WTC11 (cell line): ENCODE measurements around the gene PIGR. TPM values are rescaled to one million over a fixed set of nuclear protein-coding genes. Genes with fewer than 3 reads are reported as not detected.

Experiments
- ATAC-seq: fragments of 200-7000 bp; cut with Tn5 transposase; 2 replicates; pipeline ENCODE4 v1.10.0; 2021; ENCODE audit warnings: mild to moderate bottlenecking, moderate library complexity
- CTCF ChIA-PET: fragments of 300-600 bp; sonication (Branson Sonifier 250); formaldehyde crosslinking; loops from one replicate; lab custom pipeline; 2021; ENCODE audit warnings: antibody characterized with exemption; lab: Charles Lee
- POLR2A ChIA-PET: fragments of 350-600 bp; sonication (Branson Sonifier 250); formaldehyde crosslinking; loops from one replicate; lab custom pipeline; 2021; ENCODE audit warnings: antibody characterized with exemption; lab: Charles Lee
- DNase-seq: peaks from one replicate; pipeline ENCODE4 v3.0.0; 2021; ENCODE audit warnings: low spot score
- H3K27ac Mint-ChIP-seq: 2 replicates; pipeline ENCODE4 v1.8.0; 2021; ENCODE audit warnings: mixed read lengths
- H3K27me3 Mint-ChIP-seq: 2 replicates; pipeline ENCODE4 v1.8.0; 2021; ENCODE audit warnings: low read depth, mild to moderate bottlenecking, moderate library complexity, mixed read lengths
- H3K36me3 Mint-ChIP-seq: 2 replicates; pipeline ENCODE4 v1.8.0; 2021; ENCODE audit warnings: mixed read lengths
- H3K4me1 Mint-ChIP-seq: 2 replicates; pipeline ENCODE4 v1.8.0; 2022; ENCODE audit warnings: mixed read lengths
- H3K4me3 Mint-ChIP-seq: 2 replicates; pipeline ENCODE4 v1.8.0; 2021; ENCODE audit warnings: mild to moderate bottlenecking, moderate library complexity, mixed read lengths
- H3K9me3 Mint-ChIP-seq: 2 replicates; pipeline ENCODE4 v1.8.0; 2021; ENCODE audit warnings: mixed read lengths
- AFF4 ChIP-seq: sonication (generic); formaldehyde crosslinking; IDR thresholded peaks from 2 replicates; pipeline ENCODE4 v1.8.1; 2023; ENCODE audit warnings: mild to moderate bottlenecking, missing genetic modification reagents, borderline replicate concordance
- EMX1 ChIP-seq: fragments of 250-450 bp; sonication (Bioruptor Pico); IDR thresholded peaks from 2 replicates; pipeline ENCODE4 v1.8.0; 2021; ENCODE audit warnings: mild to moderate bottlenecking
- ERG ChIP-seq: fragments of 250-450 bp; sonication (Bioruptor Pico); IDR thresholded peaks from 2 replicates; pipeline ENCODE4 v1.8.0; 2021; ENCODE audit warnings: mild to moderate bottlenecking
- FOXK1 ChIP-seq: sonication (generic); formaldehyde crosslinking; IDR thresholded peaks from 2 replicates; pipeline ENCODE4 v1.8.0; 2022; ENCODE audit warnings: mild to moderate bottlenecking, moderate library complexity, missing genetic modification reagents
- GABPB1 ChIP-seq: sonication (generic); formaldehyde crosslinking; IDR thresholded peaks from 2 replicates; pipeline ENCODE4 v1.8.1; 2023; ENCODE audit warnings: mild to moderate bottlenecking, missing genetic modification reagents
- JAZF1 ChIP-seq: fragments of 250-450 bp; sonication (Bioruptor Pico); IDR thresholded peaks from 2 replicates; pipeline ENCODE4 v1.9.0; 2021; ENCODE audit warnings: moderate library complexity, mild to moderate bottlenecking, inconsistent platforms
- MXD4 ChIP-seq: fragments of 250-450 bp; sonication (Bioruptor Pico); IDR thresholded peaks from 2 replicates; pipeline ENCODE4 v1.8.0; 2021; ENCODE audit warnings: mild to moderate bottlenecking, moderate library complexity, borderline replicate concordance
- NR1H2 ChIP-seq: sonication (generic); formaldehyde crosslinking; IDR thresholded peaks from 2 replicates; pipeline ENCODE4 v1.9.0; 2021; ENCODE audit warnings: mild to moderate bottlenecking, moderate library complexity, missing genetic modification reagents
- NR2C2 ChIP-seq: sonication (generic); formaldehyde crosslinking; IDR thresholded peaks from 2 replicates; pipeline ENCODE4 v1.8.0; 2022; ENCODE audit warnings: mild to moderate bottlenecking, missing genetic modification reagents
- PREB ChIP-seq: sonication (generic); formaldehyde crosslinking; IDR thresholded peaks from 2 replicates; pipeline ENCODE4 v1.8.1; 2022; ENCODE audit warnings: mild to moderate bottlenecking, missing genetic modification reagents, moderate library complexity, borderline replicate concordance
- RORB ChIP-seq: fragments of 250-450 bp; sonication (Bioruptor Pico); IDR thresholded peaks from 2 replicates; pipeline ENCODE4 v1.9.0; 2021; ENCODE audit warnings: mild to moderate bottlenecking
- SP1 ChIP-seq: sonication (generic); formaldehyde crosslinking; conservative IDR thresholded peaks from 2 replicates; pipeline ENCODE4 v1.8.1; 2022; ENCODE audit warnings: missing genetic modification reagents
- TEAD1 ChIP-seq: sonication (generic); formaldehyde crosslinking; IDR thresholded peaks from 2 replicates; pipeline ENCODE4 v1.8.0; 2022; ENCODE audit warnings: mild to moderate bottlenecking, missing genetic modification reagents
- ZNF121 ChIP-seq: sonication (generic); formaldehyde crosslinking; IDR thresholded peaks from 2 replicates; pipeline ENCODE4 v1.8.0; 2023; ENCODE audit warnings: missing genetic modification reagents
- total RNA-seq: library from RNA; stranded (reverse); gene quantifications from 3 replicates; pipeline ENCODE4 v1.2.3, GENCODE V29; 2021
- TF ChIP-seq, protein P1 (sequence below): fragments of 250-450 bp; sonication (Bioruptor Pico); IDR thresholded peaks from 2 replicates; pipeline ENCODE4 v1.9.0; 2021; ENCODE audit warnings: mild to moderate bottlenecking
- TF ChIP-seq, protein P2 (sequence below): sonication (generic); formaldehyde crosslinking; conservative IDR thresholded peaks from 2 replicates; pipeline ENCODE4 v1.8.1; 2022; ENCODE audit warnings: mild to moderate bottlenecking, missing genetic modification reagents
- TF ChIP-seq, protein P3 (sequence below): fragments of 250-450 bp; sonication (Bioruptor Pico); IDR thresholded peaks from 2 replicates; pipeline ENCODE4 v2.1.2; 2022; ENCODE audit warnings: mild to moderate bottlenecking, moderate library complexity
- TF ChIP-seq, protein P4 (sequence below): fragments of 250-450 bp; sonication (Bioruptor Pico); IDR thresholded peaks from 2 replicates; pipeline ENCODE4 v1.9.0; 2021; ENCODE audit warnings: mild to moderate bottlenecking
- TF ChIP-seq, protein P5 (sequence below): sonication (generic); formaldehyde crosslinking; IDR thresholded peaks from 2 replicates; pipeline ENCODE4 v1.8.0; 2023; ENCODE audit warnings: missing genetic modification reagents

Gene PIGR
- total RNA-seq, 1 experiment from 2014 or later: 1.9 TPM

DNA sequence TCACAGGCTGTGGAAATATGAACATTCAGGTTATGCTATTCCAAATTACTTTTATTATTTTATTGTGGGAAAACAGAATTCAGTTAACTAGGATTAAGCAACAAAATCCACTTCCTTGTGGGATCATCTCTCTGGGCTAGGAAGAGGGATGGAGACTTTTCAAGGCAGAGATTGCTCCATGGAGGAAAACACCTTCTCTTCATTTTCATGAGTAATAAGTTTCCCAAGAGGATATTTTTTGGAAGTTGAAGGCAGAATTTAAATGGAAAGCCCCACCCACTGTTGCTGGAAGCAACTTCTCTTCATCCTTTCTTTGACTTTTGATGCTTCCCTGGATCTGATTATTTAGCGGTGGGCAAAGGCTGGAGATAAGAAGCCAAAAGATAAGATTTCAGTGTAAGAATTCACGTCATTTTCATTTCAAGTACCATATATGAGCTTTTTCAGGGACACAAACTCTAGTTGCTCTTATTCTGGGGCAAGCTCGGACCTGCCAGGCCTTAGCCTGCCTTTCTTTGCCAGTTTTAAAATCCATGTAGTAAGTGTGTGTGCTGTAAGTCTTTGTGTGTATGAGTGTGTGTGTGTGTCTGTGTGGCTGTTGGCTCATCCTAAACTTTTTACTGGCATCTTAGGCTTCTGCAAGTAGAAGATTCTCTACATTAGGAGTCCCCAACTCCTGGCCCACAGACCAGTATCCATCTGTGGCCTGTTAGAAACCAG is 60.8 kb downstream of the PIGR start (continued):
- TF ChIP-seq, protein P1, sequence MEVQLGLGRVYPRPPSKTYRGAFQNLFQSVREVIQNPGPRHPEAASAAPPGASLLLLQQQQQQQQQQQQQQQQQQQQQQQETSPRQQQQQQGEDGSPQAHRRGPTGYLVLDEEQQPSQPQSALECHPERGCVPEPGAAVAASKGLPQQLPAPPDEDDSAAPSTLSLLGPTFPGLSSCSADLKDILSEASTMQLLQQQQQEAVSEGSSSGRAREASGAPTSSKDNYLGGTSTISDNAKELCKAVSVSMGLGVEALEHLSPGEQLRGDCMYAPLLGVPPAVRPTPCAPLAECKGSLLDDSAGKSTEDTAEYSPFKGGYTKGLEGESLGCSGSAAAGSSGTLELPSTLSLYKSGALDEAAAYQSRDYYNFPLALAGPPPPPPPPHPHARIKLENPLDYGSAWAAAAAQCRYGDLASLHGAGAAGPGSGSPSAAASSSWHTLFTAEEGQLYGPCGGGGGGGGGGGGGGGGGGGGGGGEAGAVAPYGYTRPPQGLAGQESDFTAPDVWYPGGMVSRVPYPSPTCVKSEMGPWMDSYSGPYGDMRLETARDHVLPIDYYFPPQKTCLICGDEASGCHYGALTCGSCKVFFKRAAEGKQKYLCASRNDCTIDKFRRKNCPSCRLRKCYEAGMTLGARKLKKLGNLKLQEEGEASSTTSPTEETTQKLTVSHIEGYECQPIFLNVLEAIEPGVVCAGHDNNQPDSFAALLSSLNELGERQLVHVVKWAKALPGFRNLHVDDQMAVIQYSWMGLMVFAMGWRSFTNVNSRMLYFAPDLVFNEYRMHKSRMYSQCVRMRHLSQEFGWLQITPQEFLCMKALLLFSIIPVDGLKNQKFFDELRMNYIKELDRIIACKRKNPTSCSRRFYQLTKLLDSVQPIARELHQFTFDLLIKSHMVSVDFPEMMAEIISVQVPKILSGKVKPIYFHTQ (CRISPR knock-in tag): no peak
- TF ChIP-seq PREB (CRISPR knock-in tag) (no peak), SP1 (CRISPR knock-in tag) (no peak)

- POLR2A ChIA-PET: no interaction called here
- Mint-ChIP-seq H3K9me3 (peaks cover 20% of the 10 kb centered on the region), H3K27ac (no peak overlapping the region), H3K36me3 (no peaks in the 10 kb centered on the region), H3K27me3 (no peaks in the 10 kb centered on the region), H3K4me3 (no peak overlapping the region), H3K4me1 (no peaks in the 10 kb centered on the region)
- no peak for ATAC-seq
- no peak for TF ChIP-seq NR2C2 (CRISPR knock-in tag)
- no peak for DNase-seq
- CTCF ChIA-PET: interaction anchor here (0.9 to 1.9 kb wide), 6 partner anchors 11 to 107 kb away, joined by 3 to 9 read pairs (median 3); no protein-coding TSS in a partner anchor
Measured at GRCh38 chr1:206883876-206884275, 62.4 kb downstream of the PIGR start.

- CTCF ChIA-PET: interaction anchor here (0.9 to 1.9 kb wide), 6 partner anchors 12 to 108 kb away, joined by 3 to 9 read pairs (median 3); no protein-coding TSS in a partner anchor
- peaks cover 27% of the 10 kb centered on the region for H3K9me3 Mint-ChIP-seq
Measured at GRCh38 chr1:206883160-206883559, 63.1 kb downstream of the PIGR start.

More at GRCh38 chr1:206883160-206883559, 63.1 kb downstream of the PIGR start:
- no peak for DNase-seq
- Mint-ChIP-seq H3K36me3 (peaks cover 5% of the 10 kb centered on the region), H3K27ac (no peak overlapping the region), H3K27me3 (no peaks in the 10 kb centered on the region; the same call in 1 of the 2 replicates), H3K4me1 (no peaks in the 10 kb centered on the region), H3K4me3 (no peak overlapping the region)
- no peak for ATAC-seq
- POLR2A ChIA-PET: no interaction called here
- TF ChIP-seq, protein P2, sequence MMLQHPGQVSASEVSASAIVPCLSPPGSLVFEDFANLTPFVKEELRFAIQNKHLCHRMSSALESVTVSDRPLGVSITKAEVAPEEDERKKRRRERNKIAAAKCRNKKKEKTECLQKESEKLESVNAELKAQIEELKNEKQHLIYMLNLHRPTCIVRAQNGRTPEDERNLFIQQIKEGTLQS (CRISPR knock-in tag): no peak
- TF ChIP-seq MXD4 (CRISPR knock-in tag) (no peak), GABPB1 (CRISPR knock-in tag) (no peak), FOXK1 (no peak), RORB (CRISPR knock-in tag) (no peak), ZNF121 (CRISPR knock-in tag) (no peak), AFF4 (CRISPR knock-in tag) (no peak), NR1H2 (CRISPR knock-in tag) (no peak), TEAD1 (CRISPR knock-in tag) (no peak), JAZF1 (no peak), ERG (no peak), EMX1 (CRISPR knock-in tag) (no peak)
- TF ChIP-seq, protein P3, sequence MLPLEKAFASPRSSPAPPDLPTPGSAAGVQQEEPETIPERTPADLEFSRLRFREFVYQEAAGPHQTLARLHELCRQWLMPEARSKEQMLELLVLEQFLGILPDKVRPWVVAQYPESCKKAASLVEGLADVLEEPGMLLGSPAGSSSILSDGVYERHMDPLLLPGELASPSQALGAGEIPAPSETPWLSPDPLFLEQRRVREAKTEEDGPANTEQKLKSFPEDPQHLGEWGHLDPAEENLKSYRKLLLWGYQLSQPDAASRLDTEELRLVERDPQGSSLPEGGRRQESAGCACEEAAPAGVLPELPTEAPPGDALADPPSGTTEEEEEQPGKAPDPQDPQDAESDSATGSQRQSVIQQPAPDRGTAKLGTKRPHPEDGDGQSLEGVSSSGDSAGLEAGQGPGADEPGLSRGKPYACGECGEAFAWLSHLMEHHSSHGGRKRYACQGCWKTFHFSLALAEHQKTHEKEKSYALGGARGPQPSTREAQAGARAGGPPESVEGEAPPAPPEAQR (CRISPR knock-in tag): no peak
- TF ChIP-seq, protein P4, sequence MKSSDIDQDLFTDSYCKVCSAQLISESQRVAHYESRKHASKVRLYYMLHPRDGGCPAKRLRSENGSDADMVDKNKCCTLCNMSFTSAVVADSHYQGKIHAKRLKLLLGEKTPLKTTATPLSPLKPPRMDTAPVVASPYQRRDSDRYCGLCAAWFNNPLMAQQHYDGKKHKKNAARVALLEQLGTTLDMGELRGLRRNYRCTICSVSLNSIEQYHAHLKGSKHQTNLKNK (CRISPR knock-in tag): no peak
- TF ChIP-seq, protein P5, sequence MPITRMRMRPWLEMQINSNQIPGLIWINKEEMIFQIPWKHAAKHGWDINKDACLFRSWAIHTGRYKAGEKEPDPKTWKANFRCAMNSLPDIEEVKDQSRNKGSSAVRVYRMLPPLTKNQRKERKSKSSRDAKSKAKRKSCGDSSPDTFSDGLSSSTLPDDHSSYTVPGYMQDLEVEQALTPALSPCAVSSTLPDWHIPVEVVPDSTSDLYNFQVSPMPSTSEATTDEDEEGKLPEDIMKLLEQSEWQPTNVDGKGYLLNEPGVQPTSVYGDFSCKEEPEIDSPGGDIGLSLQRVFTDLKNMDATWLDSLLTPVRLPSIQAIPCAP: no peak
